ENCODE results near the gene ZNF774. TPM values are rescaled to one million over a fixed set of nuclear protein-coding genes. Genes with fewer than 3 reads are reported as not detected.
A peak's percentile ranks its signal among the peaks of the same experiment; 100 is the strongest.

The ZNF774 gene
- total and polyA plus RNA-seq, 2 of the 13 experiments (the other 11 are each of a cell fraction or from before 2014, with no cell fraction given), result 0.59 to 1.4 TPM

DNA sequence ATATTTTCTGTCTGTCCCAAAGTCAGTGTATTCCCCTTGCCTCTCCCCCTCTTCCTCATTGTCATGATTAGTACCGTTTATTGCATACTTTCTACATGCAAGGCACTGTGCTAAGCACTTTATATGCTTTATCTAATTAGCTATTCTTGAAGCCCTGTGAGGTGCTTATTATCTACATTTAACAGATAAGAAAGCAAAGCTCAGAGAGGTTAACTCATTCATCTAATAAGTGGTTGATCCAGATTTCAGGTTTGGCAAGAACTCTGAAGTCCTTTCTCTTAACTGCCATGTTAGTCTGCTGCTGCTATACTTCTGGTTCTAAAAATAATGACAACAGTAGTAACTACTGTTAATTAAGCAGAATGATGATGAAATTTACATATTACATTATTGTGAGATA, 49.4 kb downstream of the ZNF774 start:
- POLR2A ChIA-PET, result interaction anchor here (1.0 to 2.5 kb wide), 2 partner anchors 13 to 14 kb away, joined by 8 to 17 read pairs; partner anchors contain the start of gene IQGAP1

DNA sequence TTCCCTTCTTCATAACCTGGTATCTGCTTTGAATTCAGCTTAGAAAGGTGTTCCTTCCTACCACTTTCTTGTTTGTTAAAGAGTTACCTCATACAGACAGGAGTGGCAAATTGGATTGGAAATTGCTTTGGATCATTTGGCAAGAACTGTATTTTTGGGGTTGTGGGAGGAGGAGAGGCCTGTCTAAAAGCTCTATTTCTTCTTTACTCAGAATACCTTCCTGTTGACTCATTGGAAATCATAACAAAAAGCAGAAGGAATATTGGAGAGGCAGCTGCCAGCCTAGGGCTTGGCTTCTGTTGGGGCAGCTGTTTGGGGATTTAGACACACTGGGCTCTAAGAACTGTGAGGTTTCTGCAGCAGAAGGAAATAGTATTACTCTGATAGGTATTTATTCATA, 50.1 kb downstream of the ZNF774 start:
- intact Hi-C loops (cut with micrococcal nuclease; ENCODE audit: unreplicated experiment) (no loop called here), in situ Hi-C loops (cut with HindIII; ENCODE audit: extremely low pct_ligation_motif_present, low pct_unique_long_range_greater_than_20kb) (no loop called here)
- TF ChIP-seq FOSL2 (CRISPR knock-in tag; IDR thresholded peaks at IDR 0.05) (peak; percentile 59), ZNF558 (CRISPR knock-in tag; IDR thresholded peaks at IDR 0.05; ENCODE audit: borderline replicate concordance) (no peak)
- no peaks in the 10 kb centered on the region for H4K20me1 ChIP-seq (ENCODE audit: insufficient read depth, low read length)
- H3K27me3 ChIP-seq (ENCODE audit: control insufficient read depth in 1 of 2, insufficient read depth in 2 of 2, low read length in 2 of 2), result no peaks in the 10 kb centered on the region
- H3K36me3 ChIP-seq (replicated peaks in 1 of 2; ENCODE audit: control insufficient read depth in 1 of 2, insufficient read depth in 2 of 2, low read length in 2 of 2), result no peaks in the 10 kb centered on the region
- no peak overlapping the region for H2AFZ ChIP-seq (ENCODE audit: low read length)
- peaks cover 36% of the 10 kb centered on the region for H3K4me1 ChIP-seq (ENCODE audit: insufficient read depth, low read length)
- H3K9ac ChIP-seq (ENCODE audit: insufficient read depth, low read depth, low read length), result no peak overlapping the region
- H3K4me3 ChIP-seq (replicated peaks in 1 of 3; ENCODE audit: insufficient read depth in 1 of 3, low read depth in 2 of 3, low read length in 3 of 3), result no peak overlapping the region
- no peak for ATAC-seq
- H3K79me2 ChIP-seq (ENCODE audit: insufficient read depth, low read length), result peaks cover 51% of the 10 kb centered on the region
- no peak overlapping the region for H3K4me2 ChIP-seq (ENCODE audit: low read depth, low read length)
- no peaks in the 10 kb centered on the region for H3K9me3 ChIP-seq (ENCODE audit: low read length)
- H3K27ac ChIP-seq (ENCODE audit: extremely low read length, insufficient read depth, low read length), result peak overlapping the region; percentile 88
- BruUV-seq (replicated peaks), result no TSS peak
- peak; percentile 29 for DNase-seq (ENCODE audit: low spot score)
- FAIRE-seq, result no peak
- ChIA-PET CTCF (ENCODE audit: low intra/inter-chr PET ratio, low total read pairs) (no interaction called here), POLR2A (interaction anchor here (1.0 kb wide), 1 partner anchor 14 kb away, joined by 8 read pairs; the partner anchor contains the start of gene IQGAP1)

More for the DNA sequence above, 49.4 kb downstream of the ZNF774 start:
- H3K4me2 ChIP-seq (ENCODE audit: low read depth, low read length), result peak overlapping the region; percentile 65
- BruUV-seq (replicated peaks), result no TSS peak
- H2AFZ ChIP-seq (ENCODE audit: low read length), result no peak overlapping the region
- no peaks in the 10 kb centered on the region for H4K20me1 ChIP-seq (ENCODE audit: insufficient read depth, low read length)
- DNase-seq (ENCODE audit: low spot score) (no peak), ATAC-seq (no peak), FAIRE-seq (no peak)
- H3K9me3 ChIP-seq (ENCODE audit: low read length), result no peaks in the 10 kb centered on the region
- H3K36me3 ChIP-seq (replicated peaks in 1 of 2; ENCODE audit: control insufficient read depth in 1 of 2, insufficient read depth in 2 of 2, low read length in 2 of 2), result no peaks in the 10 kb centered on the region
- H3K9ac ChIP-seq (ENCODE audit: insufficient read depth, low read depth, low read length), result peak overlapping the region; percentile 70
- 32% methylated on average over 1 of the region's 1 CpG for WGBS (ENCODE audit: low lambda C conversion rate)
- H3K27ac ChIP-seq (ENCODE audit: extremely low read length, insufficient read depth, low read length), result peak overlapping the region; percentile 88
- peaks cover 36% of the 10 kb centered on the region for H3K4me1 ChIP-seq (ENCODE audit: insufficient read depth, low read length)
- TF ChIP-seq ZNF430 (CRISPR knock-in tag; IDR thresholded peaks at IDR 0.05) (no peak), ZNF839 (CRISPR knock-in tag; IDR thresholded peaks at IDR 0.05; ENCODE audit: borderline replicate concordance) (no peak)
- no peaks in the 10 kb centered on the region for H3K27me3 ChIP-seq (ENCODE audit: control insufficient read depth in 1 of 2, insufficient read depth in 2 of 2, low read length in 2 of 2)
- H3K4me3 ChIP-seq (replicated peaks in 1 of 3; ENCODE audit: insufficient read depth in 1 of 3, low read depth in 2 of 3, low read length in 3 of 3), result no peak overlapping the region
- CTCF ChIA-PET (ENCODE audit: low intra/inter-chr PET ratio, low total read pairs), result no interaction called here
- in situ Hi-C loops (cut with HindIII; ENCODE audit: extremely low pct_ligation_motif_present, low pct_unique_long_range_greater_than_20kb), result no loop called here
- peaks cover 51% of the 10 kb centered on the region for H3K79me2 ChIP-seq (ENCODE audit: insufficient read depth, low read length)
- intact Hi-C loops (cut with micrococcal nuclease; ENCODE audit: unreplicated experiment), result no loop called here
